Loucy (cell line): ENCODE measurements around the gene ELN.

Experiments
- CTCF ChIP-seq: fragments of 200-600 bp; sonication (generic); conservative IDR thresholded peaks from 2 replicates; pipeline ENCODE4 v1.5.1; 2014; ENCODE audit warnings: mild to moderate bottlenecking, antibody characterized with exemption, low read length
- EZH2phosphoT487 ChIP-seq: fragments of 200-600 bp; IDR thresholded peaks from 2 replicates; pipeline ENCODE4 v1.6.1; 2018; ENCODE audit warnings: antibody characterized with exemption, mild to moderate bottlenecking, moderate library complexity, borderline replicate concordance

GRCh38 chr7:74040101-74040790, 12.3 kb downstream of the ELN start:
- TF ChIP-seq CTCF (no peak), EZH2phosphoT487 (no peak)
